ENCODE measurements around the gene ACVR1. TPM values are rescaled to one million over a fixed set of nuclear protein-coding genes. Genes with fewer than 3 reads are reported as not detected.

The ACVR1 gene
- total RNA-seq, 1 experiment from 2014 or later = 11.1 TPM

GRCh38 chr2:157743051-157743450 lies 133.1 kb downstream of the ACVR1 start:
- Histone ChIP-seq H3K4me3 (ENCODE audit: low read depth, low read length) (no peak overlapping the region), H3K27me3 (replicated peaks; ENCODE audit: control insufficient read depth, insufficient read depth, low read length) (no peaks in the 10 kb centered on the region), H3K4me1 (peaks cover 7% of the 10 kb centered on the region), H3K9me3 (no peaks in the 10 kb centered on the region), H3K36me3 (ENCODE audit: control insufficient read depth, insufficient read depth, low read length) (no peaks in the 10 kb centered on the region; the same call in 1 of the 2 replicates)
- Mint-ChIP-seq H3K4me1 (ENCODE audit: low read depth, unreplicated experiment) (peaks cover 10% of the 10 kb centered on the region), H3K4me3 (ENCODE audit: unreplicated experiment) (no peak overlapping the region), H3K27ac (ENCODE audit: unreplicated experiment) (no peak overlapping the region), H3K36me3 (ENCODE audit: insufficient read depth, unreplicated experiment) (no peaks in the 10 kb centered on the region), H3K27me3 (ENCODE audit: insufficient read depth, unreplicated experiment) (no peaks in the 10 kb centered on the region), H3K9me3 (ENCODE audit: unreplicated experiment) (no peaks in the 10 kb centered on the region)
- intact Hi-C loops (cut with micrococcal nuclease; ENCODE audit: unreplicated experiment) = no loop called here
- no peak for DNase-seq
- no peak for TF ChIP-seq CTCF (IDR thresholded peaks at IDR 0.05; ENCODE audit: insufficient read depth in 1 of 2, low read depth in 1 of 2, low read length in 1 of 2, severe bottlenecking in 1 of 2, unreplicated experiment in 1 of 2)
- ChIA-PET CTCF (no interaction called here), POLR2A (no interaction called here)
- BruUV-seq (replicated peaks) = no TSS peak

- H3K9me3 Mint-ChIP-seq (ENCODE audit: unreplicated experiment) = no peaks in the 10 kb centered on the region
- peaks cover 7% of the 10 kb centered on the region for H3K4me1 Mint-ChIP-seq (ENCODE audit: low read depth, unreplicated experiment)
- Histone ChIP-seq H3K4me1 (peaks cover 18% of the 10 kb centered on the region), H3K36me3 (ENCODE audit: control insufficient read depth, insufficient read depth, low read length) (no peaks in the 10 kb centered on the region; the same call in 1 of the 2 replicates), H3K27me3 (replicated peaks; ENCODE audit: control insufficient read depth, insufficient read depth, low read length) (no peaks in the 10 kb centered on the region), H3K4me3 (ENCODE audit: low read depth, low read length) (no peak overlapping the region), H3K9me3 (no peaks in the 10 kb centered on the region)
- BruUV-seq (replicated peaks) = no TSS peak
- intact Hi-C loops (cut with micrococcal nuclease; ENCODE audit: unreplicated experiment) = no loop called here
- H3K36me3 Mint-ChIP-seq (ENCODE audit: insufficient read depth, unreplicated experiment) = no peaks in the 10 kb centered on the region
- DNase-seq = no peak
- no peak overlapping the region for H3K27ac Mint-ChIP-seq (ENCODE audit: unreplicated experiment)
- ChIA-PET CTCF (no interaction called here), POLR2A (no interaction called here)
- no peak overlapping the region for H3K4me3 Mint-ChIP-seq (ENCODE audit: unreplicated experiment)
- H3K27me3 Mint-ChIP-seq (ENCODE audit: insufficient read depth, unreplicated experiment) = no peaks in the 10 kb centered on the region
- TF ChIP-seq CTCF (IDR thresholded peaks at IDR 0.05; ENCODE audit: insufficient read depth in 1 of 2, low read depth in 1 of 2, low read length in 1 of 2, severe bottlenecking in 1 of 2, unreplicated experiment in 1 of 2) = no peak
Measured at GRCh38 chr2:157741819-157742484, 134.2 kb downstream of the ACVR1 start.

GRCh38 chr2:157737656-157738055 lies 138.5 kb downstream of the ACVR1 start:
- Mint-ChIP-seq H3K27ac (ENCODE audit: unreplicated experiment) (no peak overlapping the region), H3K27me3 (ENCODE audit: insufficient read depth, unreplicated experiment) (no peaks in the 10 kb centered on the region), H3K36me3 (ENCODE audit: insufficient read depth, unreplicated experiment) (no peaks in the 10 kb centered on the region), H3K9me3 (ENCODE audit: unreplicated experiment) (no peaks in the 10 kb centered on the region), H3K4me1 (ENCODE audit: low read depth, unreplicated experiment) (peaks cover 7% of the 10 kb centered on the region), H3K4me3 (ENCODE audit: unreplicated experiment) (no peak overlapping the region)
- DNase-seq = no peak
- TF ChIP-seq CTCF (IDR thresholded peaks at IDR 0.05; ENCODE audit: insufficient read depth in 1 of 2, low read depth in 1 of 2, low read length in 1 of 2, severe bottlenecking in 1 of 2, unreplicated experiment in 1 of 2) = no peak
- Histone ChIP-seq H3K27me3 (replicated peaks; ENCODE audit: control insufficient read depth, insufficient read depth, low read length) (no peaks in the 10 kb centered on the region), H3K4me3 (ENCODE audit: low read depth, low read length) (no peak overlapping the region), H3K9me3 (no peaks in the 10 kb centered on the region), H3K36me3 (ENCODE audit: control insufficient read depth, insufficient read depth, low read length) (no peaks in the 10 kb centered on the region), H3K4me1 (peaks cover 27% of the 10 kb centered on the region)
- ChIA-PET POLR2A (no interaction called here), CTCF (no interaction called here)
- no TSS peak for BruUV-seq (replicated peaks)
- intact Hi-C loops (cut with micrococcal nuclease; ENCODE audit: unreplicated experiment) = loop anchor here (5.0 kb wide), 1 partner anchor 220 kb away; no protein-coding TSS in a partner anchor
